ENCODE measurements around the gene ZNF560.

The ZNF560 gene

DNA sequence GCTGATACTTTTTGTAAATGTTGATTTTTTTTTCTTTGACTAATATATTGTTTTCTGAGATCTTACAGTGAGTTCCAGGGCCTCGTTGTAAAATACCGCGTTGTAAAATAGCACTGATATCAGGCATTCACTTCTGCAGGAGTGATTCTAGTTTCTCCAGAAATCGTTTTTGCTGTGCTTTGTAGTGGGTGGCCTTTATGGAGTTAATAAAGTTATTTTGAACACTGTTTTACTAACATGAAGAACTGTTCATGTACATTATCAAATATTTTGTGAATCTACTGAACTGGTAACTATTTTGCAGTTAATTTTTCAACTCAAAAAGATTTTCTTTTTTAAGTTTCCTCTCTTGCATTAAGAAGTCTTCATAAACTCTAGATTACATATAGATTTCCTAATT, 62.1 kb downstream of the ZNF560 start:
- no peak for DNase-seq

DNA sequence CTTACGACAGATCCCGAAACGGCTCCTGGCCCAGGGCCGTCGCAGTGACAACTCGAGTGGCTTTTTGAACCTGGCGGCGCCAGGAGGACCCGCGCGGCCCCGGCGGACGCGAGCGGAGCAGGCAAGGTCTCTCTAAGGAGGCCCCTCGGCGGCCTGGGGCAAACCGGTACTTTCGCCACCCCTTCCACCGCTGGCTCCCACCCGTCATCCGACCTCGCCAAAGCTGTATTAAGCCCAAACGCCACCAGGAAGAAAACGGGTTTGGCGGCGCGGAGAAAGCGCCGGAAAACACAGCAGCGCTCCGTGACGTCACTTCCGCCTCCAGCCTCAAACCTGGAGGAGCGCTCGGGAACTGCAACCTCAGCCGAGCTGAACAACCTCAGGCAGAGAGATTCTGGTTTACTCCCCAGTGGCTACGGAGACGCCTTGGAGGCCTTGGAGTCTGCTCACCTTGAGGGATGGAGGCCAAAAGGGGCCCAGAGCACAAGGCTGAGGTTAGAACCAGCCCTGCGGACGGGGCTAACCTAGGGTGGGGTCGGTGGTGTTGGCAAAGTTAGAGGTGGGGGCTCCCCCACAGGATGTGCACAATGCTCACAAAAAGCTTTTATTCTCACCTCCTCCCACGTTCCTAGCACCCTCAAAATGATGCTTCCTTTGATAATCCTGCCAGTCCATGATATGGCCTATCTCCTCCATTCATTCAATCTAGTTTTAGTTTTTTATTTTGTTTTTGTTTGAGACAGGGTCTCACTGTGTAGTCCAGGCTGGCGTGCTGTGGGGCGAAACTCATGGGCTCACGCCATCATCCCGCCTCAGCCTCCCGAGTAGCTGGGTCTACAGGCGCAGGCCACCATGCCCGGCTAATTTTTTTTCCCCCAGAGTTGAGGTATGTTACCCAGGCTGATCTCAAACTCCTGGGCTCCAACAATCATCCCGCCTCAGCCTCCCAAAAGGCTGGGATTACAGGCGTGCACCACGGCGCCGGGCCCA, 62.8 kb downstream of the ZNF560 start, which contains the start of gene ZNF266:
Gene ZNF266, minus strand, starts transcription at position 295 of the 990 bp plus-strand sequence. CDS start 15,484 bp downstream, outside the sequence.
- peak in 55 of 56 donors; percentile 12 to 87 (median 67) for DNase-seq

DNA sequence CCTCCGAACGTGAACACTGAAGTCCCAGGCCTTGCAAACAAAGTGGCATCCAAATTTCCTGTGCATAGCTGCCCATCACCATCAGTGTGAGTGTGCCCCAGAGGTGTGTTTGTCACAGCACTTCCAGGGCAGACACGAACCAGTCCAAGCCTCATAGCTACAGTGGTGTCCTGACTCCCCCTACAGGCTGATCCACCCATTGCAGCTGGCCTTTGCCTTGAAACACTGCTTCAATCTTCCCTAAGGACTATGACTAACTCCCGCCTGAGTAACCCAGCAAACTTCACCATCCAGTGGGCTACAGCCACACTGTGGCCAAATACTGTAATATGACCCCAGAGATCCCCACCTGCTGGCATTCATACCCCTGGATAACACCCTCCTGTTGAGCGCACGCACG, 66.9 kb downstream of the ZNF560 start:
- peak in 5 of 56 donors; percentile 0 to 6 (median 3) for DNase-seq

DNA sequence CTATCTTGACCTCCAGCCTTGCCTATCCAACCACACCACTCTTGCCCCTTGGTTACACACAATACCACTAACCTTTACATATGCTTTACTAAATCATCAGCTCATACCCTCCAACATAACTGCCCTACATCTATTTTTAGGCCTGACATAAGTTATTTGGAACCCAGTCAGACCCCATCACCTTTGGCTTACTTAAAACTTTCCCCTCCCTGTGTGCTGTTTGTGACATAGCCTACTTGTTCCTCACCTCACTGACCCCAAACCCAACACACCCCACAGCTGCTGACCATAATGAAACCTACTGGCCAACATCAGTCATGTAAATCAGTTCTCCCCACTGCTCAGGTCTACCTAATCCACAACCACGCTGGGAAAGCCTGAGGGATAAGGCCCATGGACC, 68.0 kb downstream of the ZNF560 start:
- DNase-seq = no peak

DNA sequence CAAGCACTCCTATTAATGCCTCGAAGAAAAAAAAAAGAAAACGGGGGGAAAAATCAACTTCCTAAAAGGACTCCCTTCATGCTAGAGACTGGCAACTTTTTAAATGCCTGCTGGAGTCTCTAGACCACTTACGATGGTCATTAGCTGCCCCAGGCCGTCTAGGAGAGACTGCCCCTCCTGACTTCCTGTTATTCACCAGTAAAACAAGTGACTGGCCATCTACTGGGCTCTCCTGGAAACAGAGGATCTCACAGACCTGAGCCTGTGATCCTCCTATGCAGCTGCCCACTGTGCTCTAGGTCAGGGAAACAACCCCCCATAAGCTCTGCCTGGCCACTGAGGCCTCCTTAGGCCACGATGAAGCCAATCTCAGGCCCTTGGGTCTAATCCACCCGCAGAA, 70.5 kb downstream of the ZNF560 start:
- DNase-seq = no peak

All from amygdala (tissue), 56 donors.